NCI-H748 treated with DMSO at 0.1 percent for 48 hours (cell line): ENCODE measurements around the gene CHAD.
A peak's percentile ranks its signal among the peaks of the same experiment; 100 is the strongest.
"Not testable (repeated sequence)": the region's sequence is repeated elsewhere in the genome, so short reads cannot be mapped to it uniquely, and the experiment has no call there.

Experiments
- DNase-seq: peaks from one replicate; lab custom pipeline; 2025; lab: John Stamatoyannopoulos, UW

CHAD gene

DNA sequence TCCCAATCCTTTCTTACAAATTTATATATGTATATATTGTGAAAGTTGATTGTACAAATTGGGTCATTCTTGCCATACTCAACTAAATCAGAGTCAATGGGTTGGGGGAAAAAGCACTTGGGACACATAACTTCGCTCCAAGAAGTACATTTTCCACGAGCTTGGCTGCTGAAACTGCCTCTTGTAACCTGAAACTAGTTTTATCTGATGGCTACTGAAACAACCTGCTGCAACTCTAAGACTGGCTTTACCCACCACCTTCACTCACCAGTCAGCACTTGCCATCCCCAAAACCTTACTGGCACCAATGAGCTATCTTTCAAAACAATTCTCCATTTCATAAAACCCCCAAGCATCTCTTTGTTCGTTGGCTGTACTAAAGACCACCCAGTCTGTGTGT, 25.1 kb upstream of the CHAD start:
- no peak for DNase-seq

DNA sequence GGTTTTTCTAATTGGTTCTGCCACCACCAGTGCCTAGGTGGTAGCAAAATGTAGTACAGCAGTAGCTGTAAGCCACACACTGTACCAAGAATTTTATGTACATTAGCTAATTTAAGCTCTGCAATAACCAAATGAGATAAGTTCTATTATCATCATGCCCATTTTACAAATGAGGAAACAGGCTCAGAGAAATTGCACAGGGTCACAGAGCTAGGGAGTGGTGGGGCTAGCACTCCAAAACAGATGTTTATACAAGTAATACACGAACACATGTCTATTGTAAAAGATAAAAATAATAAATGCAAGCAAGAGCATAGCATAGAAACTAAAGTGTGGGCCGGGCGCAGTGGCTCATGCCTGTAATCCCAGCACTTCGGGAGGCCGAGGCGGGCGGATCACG, 23.5 kb upstream of the CHAD start:
- no peak for DNase-seq

GRCh38 chr17:50491505-50491904, 22.8 kb upstream of the CHAD start:
- no peak for DNase-seq

DNA sequence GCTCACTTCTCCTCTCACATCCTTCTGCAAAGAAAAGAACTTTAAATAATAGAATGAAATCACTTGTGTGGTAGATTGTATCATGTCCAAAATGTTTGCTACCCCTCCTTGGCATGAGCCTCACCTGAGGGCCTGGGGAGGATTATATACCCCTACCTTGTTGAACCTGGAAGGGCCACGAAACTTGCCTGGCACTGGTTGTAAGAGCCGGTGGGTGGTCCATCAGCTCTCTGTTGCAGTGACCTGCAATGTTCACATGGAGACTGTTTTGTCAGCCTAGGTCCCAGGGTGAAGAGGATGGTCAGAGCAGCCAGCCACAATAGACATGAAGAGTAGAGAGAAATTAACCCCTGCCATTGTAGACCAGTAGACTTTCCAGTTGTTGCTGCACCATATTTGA, 20.2 kb upstream of the CHAD start:
- DNase-seq: no peak

- DNase-seq: no peak
Observed at GRCh38 chr17:50487213-50488096, 18.8 kb upstream of the CHAD start.

DNA sequence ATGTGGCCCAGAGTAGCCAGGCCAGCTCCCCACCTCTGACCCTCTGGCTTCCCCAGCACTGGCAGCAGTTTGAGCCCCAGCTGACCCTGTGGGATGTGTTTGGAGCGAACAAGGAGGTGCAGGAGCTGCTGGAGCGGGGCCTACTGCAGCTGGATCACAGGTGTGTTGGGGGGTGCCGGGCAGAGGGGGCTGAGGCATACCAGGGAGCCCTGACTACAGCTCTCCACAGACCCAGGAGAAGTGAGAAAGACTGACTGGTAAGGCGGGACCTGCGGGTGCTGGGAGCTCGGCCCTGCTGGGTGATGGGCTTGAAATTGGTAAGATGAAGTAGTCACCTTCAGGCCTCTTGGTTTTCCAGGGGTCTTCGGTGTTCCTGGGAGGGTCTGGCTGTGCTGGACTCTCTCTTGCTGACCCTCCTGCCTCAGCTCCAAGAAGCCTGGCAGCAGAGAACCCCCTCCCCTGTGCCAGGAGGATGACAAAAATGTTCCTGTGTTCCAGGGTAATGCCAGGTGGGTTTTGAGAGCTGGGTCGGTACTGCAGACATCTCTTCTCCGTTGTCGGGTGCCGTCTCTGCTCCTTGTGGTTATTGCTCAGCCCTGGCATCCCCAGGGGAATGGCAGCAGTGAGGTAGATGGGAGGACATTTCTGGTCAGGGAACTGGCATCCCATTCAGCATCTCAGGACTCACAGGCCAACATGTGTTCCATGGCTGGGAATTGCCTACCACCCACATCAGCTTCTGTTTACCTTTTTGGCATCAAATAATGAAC, 15.9 kb upstream of the CHAD start:
- no peak for DNase-seq

DNA sequence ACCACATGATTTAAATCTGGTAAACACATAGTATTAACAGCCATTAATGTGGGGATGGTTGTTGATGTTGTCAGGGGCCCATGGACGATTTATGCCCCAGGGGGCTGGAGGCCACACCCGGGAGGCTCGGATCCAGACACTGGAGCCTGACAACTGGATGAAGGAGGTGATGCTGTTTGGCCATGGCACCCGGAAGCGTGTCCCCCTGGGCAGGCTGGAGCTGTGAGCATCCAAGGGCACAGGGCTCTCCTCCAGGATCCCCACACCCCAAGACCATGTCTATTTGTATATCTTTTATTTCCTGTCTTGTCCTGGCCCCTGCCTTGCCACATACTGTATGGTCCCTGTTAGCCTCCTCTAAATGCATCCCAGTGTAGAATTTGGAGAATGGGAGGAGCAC, 14.6 kb upstream of the CHAD start:
- no peak for DNase-seq

GRCh38 chr17:50482516-50482915, 13.8 kb upstream of the CHAD start:
- peak; percentile 61 for DNase-seq

DNA sequence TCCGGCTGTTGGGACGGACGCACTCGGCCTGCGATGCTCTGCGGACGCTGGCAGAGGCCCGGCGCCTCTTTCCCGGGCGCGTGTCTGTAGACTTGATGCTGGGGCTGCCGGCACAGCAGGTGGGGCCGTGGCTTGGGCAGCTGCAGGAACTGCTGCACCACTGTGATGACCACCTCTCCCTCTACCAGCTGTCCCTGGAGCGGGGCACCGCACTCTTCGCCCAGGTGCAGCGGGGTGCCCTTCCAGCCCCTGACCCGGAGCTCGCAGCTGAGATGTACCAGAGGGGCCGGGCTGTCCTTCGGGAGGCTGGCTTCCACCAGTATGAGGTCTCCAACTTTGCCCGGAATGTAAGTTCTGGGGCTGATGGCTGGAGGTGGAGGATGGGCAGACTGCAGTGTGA, 13.4 kb upstream of the CHAD start:
- no peak for DNase-seq

DNA sequence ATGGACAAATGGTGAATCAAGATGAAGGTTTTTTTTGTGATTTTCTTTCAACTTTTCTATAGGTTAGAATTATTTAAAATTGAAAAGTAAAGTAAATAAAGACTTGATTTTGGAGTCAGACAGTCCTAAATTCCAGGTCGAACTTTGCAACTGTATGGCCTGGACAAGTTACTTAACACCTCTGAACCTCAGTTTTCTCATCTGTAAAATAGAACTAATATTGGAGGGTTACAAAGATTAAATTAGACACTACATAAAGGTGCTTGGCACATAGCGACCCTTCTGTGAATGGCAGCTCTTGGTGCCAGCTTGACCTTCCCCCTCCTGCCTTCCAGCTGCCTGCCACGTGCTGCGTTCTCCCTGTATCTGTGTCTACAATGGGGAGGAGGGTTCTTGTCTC, 13.0 kb upstream of the CHAD start:
- no peak for DNase-seq

GRCh38 chr17:50480854-50481490, 12.3 kb upstream of the CHAD start:
- DNase-seq: no peak

DNA sequence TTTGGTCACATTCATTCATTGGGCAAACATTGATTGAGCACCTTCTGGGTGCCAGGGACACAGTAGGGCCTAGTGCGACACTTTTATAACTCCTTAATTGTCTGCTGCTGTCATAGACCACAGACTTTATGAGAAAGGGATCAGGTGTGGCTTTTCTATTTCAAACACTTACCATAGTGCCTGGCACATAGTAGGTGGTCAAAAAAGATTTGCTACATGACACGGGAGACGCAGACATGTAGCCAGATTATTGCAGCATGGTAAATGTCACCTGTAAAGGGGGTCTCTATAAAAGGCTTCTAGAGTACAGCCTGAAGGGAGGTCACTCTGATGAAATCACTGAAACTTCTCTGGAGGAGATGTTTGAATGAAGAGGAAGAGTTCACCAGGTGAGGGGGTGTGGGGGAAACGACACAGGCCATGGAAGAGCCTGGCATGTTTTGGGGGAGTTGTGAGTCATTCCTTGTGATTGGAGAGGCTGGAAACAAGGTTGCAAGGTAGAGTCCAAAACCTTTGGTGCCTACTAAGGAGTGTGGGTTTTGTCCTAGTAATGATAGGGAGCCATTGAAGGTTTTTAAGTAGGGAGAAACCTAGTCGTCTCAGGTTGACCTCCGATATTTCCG, 11.6 kb upstream of the CHAD start:
- no peak for DNase-seq

- peak; percentile 29 for DNase-seq
Observed at GRCh38 chr17:50479522-50480141, 11.0 kb upstream of the CHAD start.

DNA sequence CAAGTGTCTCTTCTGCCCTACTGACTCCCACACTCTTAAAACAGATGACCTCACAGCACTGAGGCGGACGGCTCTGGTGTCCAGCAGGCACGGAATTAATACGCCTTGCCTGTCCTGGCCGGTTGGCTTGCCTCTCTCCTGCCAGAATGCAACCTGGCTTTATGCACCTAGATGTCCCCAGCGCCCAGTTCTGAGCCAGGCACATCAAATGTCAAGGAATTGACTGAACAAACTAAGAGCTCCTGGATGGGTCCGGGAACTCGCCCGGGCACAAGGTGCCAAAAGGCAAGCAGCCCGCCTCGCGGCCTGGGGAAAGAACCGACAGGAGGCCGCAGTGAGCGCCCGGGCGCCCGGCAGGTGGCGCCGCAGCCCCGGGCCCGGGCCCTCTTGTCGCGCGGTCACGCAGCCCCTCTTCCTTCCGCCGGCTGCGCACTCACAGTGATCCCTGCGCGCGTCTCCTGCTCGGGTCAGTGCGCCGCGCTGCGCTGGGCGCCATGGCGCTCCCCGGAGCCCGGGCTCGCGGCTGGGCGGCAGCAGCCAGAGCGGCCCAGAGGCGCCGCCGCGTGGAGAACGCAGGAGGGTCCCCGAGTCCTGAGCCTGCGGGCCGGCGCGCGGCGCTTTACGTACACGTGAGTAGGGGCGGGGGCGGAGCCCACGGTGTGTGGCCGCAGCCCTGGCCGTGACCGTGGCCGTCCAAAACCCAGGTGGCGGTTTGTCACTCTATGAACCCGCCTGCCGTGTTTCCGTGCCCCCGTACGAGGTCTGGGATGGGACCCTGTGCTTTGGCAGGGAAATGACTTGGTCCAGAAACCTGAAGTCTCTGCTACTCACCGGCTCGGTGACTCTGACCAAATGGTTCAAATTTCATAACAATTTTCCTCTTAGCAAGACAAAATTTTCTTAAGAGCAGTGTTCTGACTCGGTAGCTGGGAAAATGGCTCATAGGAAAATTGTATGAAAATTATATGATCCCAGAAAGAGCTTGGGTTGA, 10.0 kb upstream of the CHAD start, which contains the start of gene RSAD1:
Gene RSAD1, plus strand, starts transcription at position 470 of the 991 bp plus-strand sequence. Its CDS starts 25 bp downstream, at position 495.
- peak; percentile 78 for DNase-seq

- DNase-seq: no peak
Observed at GRCh38 chr17:50477976-50478375, 9.3 kb upstream of the CHAD start.

DNA sequence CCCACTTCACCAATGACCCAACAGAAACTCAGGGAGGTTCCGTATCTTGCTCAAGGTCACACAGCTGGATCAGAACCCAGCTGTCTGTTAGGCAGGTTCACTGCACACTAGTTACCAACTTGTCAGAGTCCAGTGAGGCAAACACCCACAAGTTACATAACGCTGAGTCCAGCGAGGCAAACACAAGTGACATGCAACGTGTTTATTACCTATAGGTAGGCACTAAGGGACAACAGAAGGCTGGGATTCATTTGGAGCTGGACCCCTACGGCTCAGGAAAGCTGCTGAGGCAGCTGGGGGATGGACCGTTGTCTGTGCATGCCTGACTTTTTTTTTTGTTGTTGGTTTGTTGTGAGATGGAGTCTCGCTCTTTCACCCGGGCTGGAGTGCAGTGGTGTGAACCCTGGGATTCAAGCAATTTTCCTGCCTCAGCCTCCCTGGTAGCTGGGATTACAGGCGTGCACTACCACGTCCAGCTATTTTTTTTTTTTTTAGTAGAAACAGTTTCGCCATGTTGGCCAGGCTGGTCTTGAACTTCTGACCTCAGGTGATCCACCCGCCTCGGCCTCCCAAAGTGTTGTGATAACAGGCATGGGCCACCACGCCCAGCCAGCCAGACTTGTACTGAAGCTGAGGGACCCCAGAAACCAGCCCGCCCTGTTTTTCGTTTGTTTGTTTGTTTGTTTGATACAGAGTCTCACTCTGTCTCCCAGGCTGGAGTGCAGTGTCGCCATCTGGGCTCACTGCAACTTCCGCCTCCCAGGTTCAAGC, 8.1 kb upstream of the CHAD start:
- no peak for DNase-seq

- DNase-seq: not testable (repeated sequence)
Observed at GRCh38 chr17:50475775-50476544, 7.3 kb upstream of the CHAD start.

DNA sequence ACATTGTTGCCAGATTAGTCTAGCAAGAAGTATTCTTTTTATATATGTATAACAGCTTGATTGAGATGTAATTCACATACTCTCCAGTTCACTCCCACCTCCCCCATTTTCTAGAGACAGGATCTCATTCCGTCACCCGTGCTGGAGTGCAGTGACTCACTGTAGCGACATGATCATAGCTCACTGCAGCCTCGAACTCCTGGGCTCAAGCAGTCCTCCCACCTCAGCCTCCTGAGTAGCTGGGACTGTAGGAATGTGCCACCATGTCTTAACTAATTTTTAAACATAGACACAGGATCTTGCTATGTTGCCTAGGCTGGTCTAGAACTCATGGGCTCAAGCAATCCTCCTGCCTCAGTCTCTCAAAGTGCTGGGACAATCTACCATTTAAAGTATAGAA, 6.7 kb upstream of the CHAD start:
- no peak for DNase-seq

GRCh38 chr17:50474523-50474922, 5.8 kb upstream of the CHAD start:
- no peak for DNase-seq
